ENCODE results near the gene RBM5. TPM values are rescaled to one million over a fixed set of nuclear protein-coding genes. Genes with fewer than 3 reads are reported as not detected.

RBM5 gene
- total RNA-seq, 1 donor from 2014 or later: 142 TPM

DNA sequence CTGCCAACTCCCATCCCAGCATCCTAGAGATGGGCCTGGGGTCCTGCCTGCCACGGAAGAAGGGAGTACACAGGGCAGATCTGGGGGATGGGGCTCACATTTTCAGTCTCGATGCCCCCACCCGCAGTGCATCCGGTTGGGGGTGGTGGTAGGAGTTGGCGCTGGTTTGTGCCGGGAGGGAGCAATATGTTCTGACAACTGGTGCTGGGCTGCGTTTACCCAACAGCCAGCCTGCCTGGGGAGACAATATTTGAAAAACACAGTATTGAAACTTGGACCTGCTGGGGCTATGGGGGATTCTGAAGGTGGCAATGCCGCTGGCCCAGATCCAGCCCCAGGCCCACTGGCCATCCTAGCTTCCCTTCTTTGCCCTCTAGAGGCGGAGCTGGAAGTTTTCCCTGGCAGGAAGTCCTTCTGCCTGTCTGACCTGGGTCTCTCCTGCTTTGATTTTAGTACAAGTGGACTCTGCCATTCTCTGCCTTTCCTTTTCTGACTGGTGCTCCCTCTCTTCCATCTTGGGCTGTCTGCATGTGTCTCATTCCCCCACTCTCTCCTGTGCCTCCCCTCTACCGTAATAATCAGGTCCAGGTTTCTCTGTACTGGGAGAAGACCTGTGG is 69.9 kb downstream of the RBM5 start:
- no peak for DNase-seq (ENCODE audit: low spot score)

DNA sequence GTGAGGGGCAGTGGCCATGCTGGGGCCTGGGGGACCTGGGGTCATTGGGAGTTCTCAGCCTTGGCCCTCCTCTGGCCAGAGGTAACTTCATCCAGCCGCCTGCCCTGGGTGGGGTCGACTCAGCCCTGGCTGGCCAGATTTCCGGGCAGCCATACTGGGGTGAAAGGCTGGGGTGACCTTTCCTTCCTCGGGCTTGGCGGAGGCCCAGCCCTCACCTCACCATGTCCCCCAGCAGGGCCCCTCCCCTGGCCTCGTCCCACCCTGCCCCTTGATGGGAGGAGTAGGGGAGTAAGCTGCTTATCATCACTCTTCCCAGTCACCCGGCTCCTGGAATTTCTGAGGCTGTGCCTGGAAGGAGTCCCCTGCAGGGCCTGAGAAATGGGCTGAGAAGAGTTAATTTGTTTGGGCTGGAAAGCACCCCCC is 71.9 kb downstream of the RBM5 start:
- peak; percentile 48 for DNase-seq (ENCODE audit: low spot score)

- no peak for DNase-seq (ENCODE audit: low spot score)
Observed at GRCh38 chr3:50161320-50161719, 72.6 kb downstream of the RBM5 start.

DNA sequence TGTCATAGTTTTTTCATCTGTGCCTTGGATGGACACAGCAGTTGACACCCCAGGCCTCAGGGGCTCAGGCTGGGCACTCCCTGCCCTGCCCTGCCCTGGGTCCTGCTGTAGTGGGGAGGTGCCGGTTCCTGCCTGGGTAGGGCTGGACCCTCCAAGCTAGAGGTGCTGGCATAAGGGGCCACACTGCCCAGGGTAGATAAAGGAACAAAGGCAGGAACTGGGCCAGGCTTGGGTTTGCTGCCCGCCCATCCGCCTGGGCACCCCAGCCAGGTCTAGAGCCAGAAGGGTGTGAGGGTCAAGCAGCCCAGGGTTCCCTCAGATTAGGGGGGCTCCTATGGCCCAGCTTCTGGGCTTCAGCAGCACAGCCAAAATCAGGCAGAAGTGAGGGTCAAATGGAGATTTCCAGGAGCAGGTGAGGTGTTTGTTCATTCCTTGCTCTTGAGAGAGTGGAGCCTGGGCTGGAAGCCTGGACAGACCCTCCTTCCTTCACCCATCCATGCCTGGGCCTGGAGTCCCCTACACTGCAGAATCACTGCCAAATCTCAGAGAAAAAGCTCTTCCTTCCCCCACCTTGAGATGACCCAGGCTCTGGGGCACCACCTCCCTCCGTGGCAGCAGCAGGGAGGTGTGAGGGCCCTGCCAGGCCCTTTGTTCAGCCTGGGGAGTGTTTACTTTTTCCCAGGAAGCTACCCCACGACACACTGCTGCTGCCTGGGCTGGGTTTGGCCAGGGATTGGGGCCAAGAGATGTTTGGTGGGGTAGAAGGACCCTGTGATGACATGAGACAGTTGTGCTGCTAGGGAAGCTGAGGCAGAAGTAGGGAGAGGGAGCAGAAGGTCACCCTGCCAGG is 73.5 kb downstream of the RBM5 start:
- no peak for DNase-seq (ENCODE audit: low spot score)

DNA sequence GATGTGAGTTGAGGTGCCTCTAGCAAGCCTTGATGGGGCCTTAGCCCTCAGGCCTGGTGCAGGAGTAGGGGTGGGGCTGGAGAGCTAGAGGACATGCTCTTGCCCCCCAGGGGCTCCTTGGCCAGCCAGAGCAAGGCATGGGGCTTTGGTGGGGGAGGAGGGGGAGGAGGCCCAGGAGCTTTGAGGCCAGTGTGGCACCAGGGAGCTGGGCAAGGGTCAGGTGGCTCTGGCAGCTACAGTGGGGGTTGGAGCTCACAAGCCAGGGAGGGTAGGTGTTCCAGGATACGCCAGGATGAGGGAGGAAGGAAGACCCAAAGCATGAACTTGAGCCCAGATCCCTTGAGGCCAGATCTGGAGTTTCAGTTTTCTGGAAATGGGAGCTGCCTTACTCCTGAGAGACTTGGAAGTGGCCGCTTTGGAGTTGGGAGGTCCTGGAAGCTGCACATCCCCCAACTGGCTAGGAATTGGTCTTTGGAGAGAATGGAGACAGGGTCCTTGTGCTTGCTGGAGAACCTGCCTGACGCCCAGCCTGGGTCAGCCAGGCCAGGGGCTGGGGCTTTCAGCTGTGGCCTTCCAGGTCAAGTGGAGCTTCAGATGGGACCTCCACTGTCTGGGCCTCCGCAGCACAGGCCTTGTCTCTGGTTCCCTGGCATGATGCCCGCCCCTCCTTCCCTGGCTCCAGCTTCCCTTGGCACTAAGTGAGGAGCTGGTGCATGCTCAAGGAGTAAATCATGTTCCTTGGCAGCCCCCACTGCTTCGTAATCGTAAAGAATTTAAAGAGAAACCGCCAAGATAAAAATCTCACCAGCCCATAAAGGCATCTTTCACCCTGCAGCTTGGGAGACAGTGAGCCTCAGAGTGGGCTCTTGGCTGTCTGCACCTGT is 75.1 kb downstream of the RBM5 start:
- DNase-seq (ENCODE audit: low spot score): peak; percentile 83

DNA sequence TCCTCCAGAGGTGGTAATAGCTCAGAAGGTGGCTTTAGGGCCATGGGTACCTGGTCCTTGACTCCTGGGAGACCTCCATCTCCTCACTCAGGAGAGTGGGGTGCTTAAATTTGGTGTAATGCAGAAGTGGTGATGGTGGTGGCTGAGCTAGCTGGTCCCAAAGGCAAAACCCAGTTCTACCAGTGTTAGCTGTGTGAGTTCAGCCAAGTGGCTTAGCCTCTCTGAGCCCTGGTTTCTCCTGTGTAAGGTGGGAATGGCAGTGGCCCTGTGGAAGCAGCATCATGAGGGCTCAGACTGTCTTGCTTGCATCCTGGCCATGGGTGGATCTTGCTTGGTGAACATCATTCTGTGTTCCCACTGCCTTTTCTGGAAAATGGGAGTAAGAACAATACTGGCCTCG is 75.8 kb downstream of the RBM5 start:
- no peak for DNase-seq (ENCODE audit: low spot score)

DNA sequence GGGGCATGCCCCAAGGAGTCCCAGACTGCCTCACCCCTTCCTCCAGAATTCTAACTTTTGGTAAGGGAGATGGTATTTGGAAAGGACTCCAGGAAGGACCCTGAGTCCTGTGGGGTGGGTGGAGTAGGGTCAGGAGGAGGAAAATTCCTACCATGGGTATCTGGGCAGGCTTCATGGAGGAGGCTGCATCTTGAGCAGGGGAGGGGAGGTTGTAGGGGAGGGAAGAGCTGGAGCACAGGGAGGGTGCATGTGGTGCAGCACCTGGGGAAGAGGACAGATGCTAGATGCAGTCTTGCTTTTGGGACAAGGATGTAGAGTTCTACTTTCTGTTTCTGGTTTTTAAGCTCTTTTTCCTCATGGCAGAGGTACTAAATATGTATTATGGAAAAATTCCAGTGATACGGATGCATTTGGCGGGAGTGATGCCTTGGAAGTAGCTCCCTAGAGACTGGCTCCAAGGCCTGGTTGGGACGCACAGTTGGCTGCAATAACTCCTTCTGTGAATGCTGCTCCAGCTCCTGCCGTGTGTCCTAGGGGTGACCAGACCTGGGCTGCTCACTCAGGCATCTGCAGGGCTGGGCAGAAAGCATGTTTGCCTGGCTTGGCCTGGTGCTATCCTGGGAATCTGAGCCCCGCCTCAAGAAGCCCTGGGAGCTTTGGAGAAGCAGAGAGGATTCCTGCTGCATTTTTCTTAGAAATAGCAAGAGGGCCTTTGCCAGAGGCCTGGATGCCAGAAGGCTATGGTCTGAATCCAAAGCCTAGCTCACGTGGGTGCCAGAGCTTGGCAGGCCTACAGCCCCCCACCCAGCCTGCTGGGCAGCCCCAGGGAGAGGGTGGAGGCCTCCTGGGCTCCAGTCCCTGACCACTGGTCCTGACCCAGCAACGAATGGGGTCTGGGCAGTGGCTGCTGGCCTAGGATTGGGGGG is 76.5 kb downstream of the RBM5 start:
- peak; percentile 88 for DNase-seq (ENCODE audit: low spot score)

DNA sequence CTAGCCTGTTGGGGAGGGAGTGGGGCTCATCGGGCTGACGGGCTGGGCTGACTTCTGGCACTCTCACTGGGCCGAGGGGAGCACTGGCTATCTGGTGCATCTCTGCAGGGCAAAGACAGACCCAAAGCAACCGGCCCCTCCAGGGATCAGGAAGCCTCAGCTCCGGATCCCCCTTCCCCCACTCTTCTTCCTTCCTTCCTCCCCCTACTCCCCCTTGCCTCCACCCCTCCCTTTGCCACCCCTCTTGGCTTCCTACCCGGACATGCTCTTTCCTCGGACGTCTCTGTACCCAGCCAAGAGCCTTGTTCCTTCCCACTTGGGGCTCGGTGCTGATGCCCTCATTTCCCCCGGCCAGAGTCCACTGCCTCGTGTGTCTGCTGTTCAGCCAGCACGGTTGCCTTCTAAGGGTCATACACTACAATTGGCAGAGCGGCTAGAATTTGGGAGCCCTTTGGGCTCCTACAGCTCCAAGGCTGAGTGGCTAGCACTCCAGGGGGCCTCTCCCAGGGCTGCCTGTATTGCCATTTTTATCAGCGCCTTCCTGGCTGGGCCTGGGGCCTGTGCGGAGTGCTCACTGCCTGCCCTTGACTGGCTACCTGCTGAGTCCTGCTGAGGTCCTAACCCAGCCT is 77.3 kb downstream of the RBM5 start:
- peak; percentile 41 for DNase-seq (ENCODE audit: low spot score)

- no peak for DNase-seq (ENCODE audit: low spot score)
Observed at GRCh38 chr3:50166620-50167019, 77.9 kb downstream of the RBM5 start.

DNA sequence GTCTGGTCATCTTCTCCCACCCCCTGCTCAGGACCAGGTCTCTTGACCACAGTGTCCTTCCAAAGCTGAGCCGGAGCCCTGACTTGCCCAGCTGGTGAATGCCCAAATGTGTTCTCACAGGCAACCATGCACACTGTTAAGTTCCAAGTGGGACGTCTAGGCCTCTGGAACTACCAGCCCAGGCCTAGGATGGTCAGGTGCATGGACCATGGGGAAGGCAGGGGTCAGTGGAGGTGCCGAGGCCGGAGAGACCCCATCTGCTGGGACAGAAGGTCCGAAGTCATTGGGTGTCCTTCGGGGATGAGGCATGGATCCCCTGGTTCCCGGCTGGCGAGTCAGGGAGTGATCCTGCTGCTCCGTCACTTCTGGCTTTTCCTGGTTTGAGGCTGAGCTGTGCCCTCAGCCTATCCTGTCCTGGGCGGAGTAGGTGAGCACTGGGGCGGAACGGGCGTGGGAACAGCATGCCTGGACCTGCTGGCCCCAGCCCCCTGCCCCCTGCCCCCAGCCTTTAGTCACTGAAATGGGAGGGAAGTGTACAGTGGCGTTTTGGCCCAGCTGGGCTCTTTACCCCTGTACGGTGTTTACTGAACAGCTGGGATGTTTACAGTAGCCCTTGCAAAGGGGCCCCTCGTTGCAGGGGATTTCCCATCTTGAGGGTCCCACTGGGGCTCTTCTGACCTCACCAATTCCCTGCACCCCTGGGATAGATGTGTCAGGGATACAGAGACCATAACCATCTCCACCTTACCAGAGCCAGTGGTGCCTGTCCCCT is 78.5 kb downstream of the RBM5 start:
- DNase-seq (ENCODE audit: low spot score): no peak

GRCh38 chr3:50167841-50168209 is 79.1 kb downstream of the RBM5 start:
- no peak for DNase-seq (ENCODE audit: low spot score)

- no peak for DNase-seq (ENCODE audit: low spot score)
Observed at GRCh38 chr3:50168388-50168787, 79.7 kb downstream of the RBM5 start.

Other genes with a start within 250 kb of the RBM5 start
- not detected for gene TRAIP, start 232.4 kb upstream of the RBM5 start, total RNA-seq (ENCODE audit: insufficient read depth, low replicate concordance)
- 0.72 TPM for gene CAMKV, start 219.0 kb upstream of the RBM5 start, total RNA-seq (ENCODE audit: insufficient read depth, low replicate concordance)
- 14.4 TPM for gene MST1R, start 185.0 kb upstream of the RBM5 start, total RNA-seq (ENCODE audit: insufficient read depth, low replicate concordance)
- gene MON1A, start 159.1 kb upstream of the RBM5 start, total RNA-seq (ENCODE audit: insufficient read depth, low replicate concordance): 4.6 TPM
- gene RBM6, start 148.8 kb upstream of the RBM5 start, total RNA-seq (ENCODE audit: insufficient read depth, low replicate concordance): 49.8 TPM
- gene SEMA3F, start 66.4 kb downstream of the RBM5 start, total RNA-seq (ENCODE audit: insufficient read depth, low replicate concordance): 9.1 TPM
- not detected for gene GNAT1, start 102.7 kb downstream of the RBM5 start, total RNA-seq (ENCODE audit: insufficient read depth, low replicate concordance)
- gene SLC38A3, start 116.4 kb downstream of the RBM5 start, total RNA-seq (ENCODE audit: insufficient read depth, low replicate concordance): not detected
- gene GNAI2, start 147.3 kb downstream of the RBM5 start, total RNA-seq (ENCODE audit: insufficient read depth, low replicate concordance): 93.9 TPM
- 29.4 TPM for gene SEMA3B, start 180.2 kb downstream of the RBM5 start, total RNA-seq (ENCODE audit: insufficient read depth, low replicate concordance)
- 4.8 TPM for gene LSMEM2, start 190.2 kb downstream of the RBM5 start, total RNA-seq (ENCODE audit: insufficient read depth, low replicate concordance)
- 45.3 TPM for gene IFRD2, start 203.5 kb downstream of the RBM5 start, total RNA-seq (ENCODE audit: insufficient read depth, low replicate concordance)
- gene HYAL3, start 210.5 kb downstream of the RBM5 start, total RNA-seq (ENCODE audit: insufficient read depth, low replicate concordance): 7.5 TPM
- 2.2 TPM for gene NAA80, start 210.5 kb downstream of the RBM5 start, total RNA-seq (ENCODE audit: insufficient read depth, low replicate concordance)
- 2.9 TPM for gene HYAL1, start 214.7 kb downstream of the RBM5 start, total RNA-seq (ENCODE audit: insufficient read depth, low replicate concordance)
- 51.8 TPM for gene HYAL2, start 233.8 kb downstream of the RBM5 start, total RNA-seq (ENCODE audit: insufficient read depth, low replicate concordance)
- 18.8 TPM for gene TUSC2, start 239.3 kb downstream of the RBM5 start, total RNA-seq (ENCODE audit: insufficient read depth, low replicate concordance)

All from umbilical cord (tissue), 2 donors.